ENCODE measurements around the gene HSD11B1L. TPM values are rescaled to one million over a fixed set of nuclear protein-coding genes. Genes with fewer than 3 reads are reported as not detected.
A peak's percentile ranks its signal among the peaks of the same experiment; 100 is the strongest.
"Not testable (repeated sequence)": the region's sequence is repeated elsewhere in the genome, so short reads cannot be mapped to it uniquely, and the experiment has no call there.

Gene HSD11B1L
- total RNA-seq, 1 donor: 6.5 TPM

GRCh38 chr19:5718579-5719273 lies 37.9 kb downstream of the HSD11B1L start:
- TF ChIP-seq, protein P1, sequence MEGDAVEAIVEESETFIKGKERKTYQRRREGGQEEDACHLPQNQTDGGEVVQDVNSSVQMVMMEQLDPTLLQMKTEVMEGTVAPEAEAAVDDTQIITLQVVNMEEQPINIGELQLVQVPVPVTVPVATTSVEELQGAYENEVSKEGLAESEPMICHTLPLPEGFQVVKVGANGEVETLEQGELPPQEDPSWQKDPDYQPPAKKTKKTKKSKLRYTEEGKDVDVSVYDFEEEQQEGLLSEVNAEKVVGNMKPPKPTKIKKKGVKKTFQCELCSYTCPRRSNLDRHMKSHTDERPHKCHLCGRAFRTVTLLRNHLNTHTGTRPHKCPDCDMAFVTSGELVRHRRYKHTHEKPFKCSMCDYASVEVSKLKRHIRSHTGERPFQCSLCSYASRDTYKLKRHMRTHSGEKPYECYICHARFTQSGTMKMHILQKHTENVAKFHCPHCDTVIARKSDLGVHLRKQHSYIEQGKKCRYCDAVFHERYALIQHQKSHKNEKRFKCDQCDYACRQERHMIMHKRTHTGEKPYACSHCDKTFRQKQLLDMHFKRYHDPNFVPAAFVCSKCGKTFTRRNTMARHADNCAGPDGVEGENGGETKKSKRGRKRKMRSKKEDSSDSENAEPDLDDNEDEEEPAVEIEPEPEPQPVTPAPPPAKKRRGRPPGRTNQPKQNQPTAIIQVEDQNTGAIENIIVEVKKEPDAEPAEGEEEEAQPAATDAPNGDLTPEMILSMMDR (IDR thresholded peaks at IDR 0.05; ENCODE audit: insufficient read depth, low read depth, low read length): no peak
- peak; percentile 94 for DNase-seq (ENCODE audit: low read depth)

GRCh38 chr19:5719274-5719960 lies 38.6 kb downstream of the HSD11B1L start:
- H3K4me3 ChIP-seq (ENCODE audit: low read depth, low read length): peak overlapping the region; percentile 88
- peak; percentile 59 for DNase-seq (ENCODE audit: low read depth)
- TF ChIP-seq, protein P1 (IDR thresholded peaks at IDR 0.05; ENCODE audit: insufficient read depth, low read depth, low read length): no peak

More at GRCh38 chr19:5718579-5719273, 37.9 kb downstream of the HSD11B1L start:
- peak overlapping the region; percentile 88 for H3K4me3 ChIP-seq (ENCODE audit: low read depth, low read length)

- peak; percentile 99 for DNase-seq (ENCODE audit: low read depth)
- peak within 1 kb of the TSS; percentile 88 for H3K4me3 ChIP-seq (ENCODE audit: low read depth, low read length)
- TF ChIP-seq, protein P1 (IDR thresholded peaks at IDR 0.05; ENCODE audit: insufficient read depth, low read depth, low read length): peak; percentile 94
These were observed 39.3 kb downstream of the HSD11B1L start, which contains the start of the genes CATSPERD and LONP1 for GRCh38 chr19:5719961-5720790. Gene CATSPERD (plus strand): TSS chr19:5720637. CDS start chr19:5720738, 101 bp downstream. Gene LONP1 (minus strand): TSS chr19:5720146. CDS start chr19:5720132, 14 bp downstream.

DNA sequence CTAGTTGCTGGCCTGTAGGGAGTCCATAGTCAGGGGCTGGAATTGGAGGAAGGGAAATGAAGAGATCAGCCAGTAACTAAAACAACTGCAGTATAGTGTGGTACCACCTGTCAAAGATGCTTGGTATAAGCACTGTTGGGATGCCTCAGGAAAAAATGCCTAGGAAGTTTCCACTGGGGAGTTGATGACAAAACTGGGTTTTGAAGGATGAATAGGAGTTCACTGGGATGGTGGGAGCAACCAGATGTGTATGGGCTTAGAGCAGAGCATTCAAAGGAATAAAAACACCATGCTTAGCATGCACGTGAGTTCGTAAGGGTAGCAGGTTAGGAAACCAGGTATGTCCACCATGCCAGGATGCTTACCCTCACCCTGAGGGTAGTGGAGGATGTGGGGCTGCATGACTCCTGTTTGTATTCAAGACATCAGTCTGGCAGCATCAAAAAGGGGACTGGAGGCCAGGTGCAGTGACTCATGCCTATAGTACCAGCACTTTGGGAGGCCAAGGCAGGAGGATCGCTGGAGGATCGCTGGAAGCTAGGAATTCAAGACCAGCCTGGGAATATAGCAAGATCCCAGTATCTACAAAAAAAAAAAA lies 46.7 kb downstream of the HSD11B1L start:
- no peak overlapping the region for H3K4me3 ChIP-seq (ENCODE audit: low read depth, low read length)
- no peak for DNase-seq (ENCODE audit: low read depth)
- TF ChIP-seq, protein P1 (IDR thresholded peaks at IDR 0.05; ENCODE audit: insufficient read depth, low read depth, low read length): no peak

GRCh38 chr19:5733172-5733571 lies 52.3 kb downstream of the HSD11B1L start:
- DNase-seq (ENCODE audit: low read depth); H3K4me3 ChIP-seq (ENCODE audit: low read depth, low read length): not testable (repeated sequence)

Other genes starting within 250 kb of the HSD11B1L start
- gene ZNRF4, start 225.6 kb upstream of the HSD11B1L start, total RNA-seq: not detected in 2 replicates
- not detected in 2 replicates for gene TINCR, start 113.1 kb upstream of the HSD11B1L start, total RNA-seq
- 30.6 and 39.7 TPM in 2 replicates for gene SAFB2, start 58.3 kb upstream of the HSD11B1L start, total RNA-seq
- gene SAFB, start 57.9 kb upstream of the HSD11B1L start, total RNA-seq: 37.4 and 40.6 TPM in 2 replicates
- gene MICOS13, start 511 bp upstream of the HSD11B1L start, total RNA-seq: 21.2 and 31.9 TPM in 2 replicates
- gene RPL36, start 9.3 kb downstream of the HSD11B1L start, total RNA-seq: 257 and 261 TPM in 2 replicates
- 65.2 and 116 TPM in 2 replicates for gene LONP1, start 39.1 kb downstream of the HSD11B1L start, total RNA-seq
- gene CATSPERD, start 39.6 kb downstream of the HSD11B1L start, total RNA-seq: not detected in 2 replicates
- gene PRR22, start 103.7 kb downstream of the HSD11B1L start, total RNA-seq: under 0.01 and 0.32 TPM in 2 replicates
- 15.8 and 19.9 TPM in 2 replicates for gene DUS3L, start 110.1 kb downstream of the HSD11B1L start, total RNA-seq
- gene NRTN, start 124.0 kb downstream of the HSD11B1L start, total RNA-seq: 0.32 TPM in 1 of 2 replicates, not detected in the other
- gene FUT6, start 158.7 kb downstream of the HSD11B1L start, total RNA-seq: not detected in 2 replicates
- under 0.01 TPM in 1 of 2 replicates, not detected in the other for gene FUT3, start 170.4 kb downstream of the HSD11B1L start, total RNA-seq
- not detected in 2 replicates for gene FUT5, start 189.5 kb downstream of the HSD11B1L start, total RNA-seq
- gene NDUFA11, start 222.8 kb downstream of the HSD11B1L start, total RNA-seq: 257 and 321 TPM in 2 replicates
- 5.2 and 6.8 TPM in 2 replicates for gene VMAC, start 223.8 kb downstream of the HSD11B1L start, total RNA-seq
- 1.7 and 3.9 TPM in 2 replicates for gene CAPS, start 233.2 kb downstream of the HSD11B1L start, total RNA-seq